ENCODE data around the gene OGFOD1.

- TF ChIP-seq, protein P1, sequence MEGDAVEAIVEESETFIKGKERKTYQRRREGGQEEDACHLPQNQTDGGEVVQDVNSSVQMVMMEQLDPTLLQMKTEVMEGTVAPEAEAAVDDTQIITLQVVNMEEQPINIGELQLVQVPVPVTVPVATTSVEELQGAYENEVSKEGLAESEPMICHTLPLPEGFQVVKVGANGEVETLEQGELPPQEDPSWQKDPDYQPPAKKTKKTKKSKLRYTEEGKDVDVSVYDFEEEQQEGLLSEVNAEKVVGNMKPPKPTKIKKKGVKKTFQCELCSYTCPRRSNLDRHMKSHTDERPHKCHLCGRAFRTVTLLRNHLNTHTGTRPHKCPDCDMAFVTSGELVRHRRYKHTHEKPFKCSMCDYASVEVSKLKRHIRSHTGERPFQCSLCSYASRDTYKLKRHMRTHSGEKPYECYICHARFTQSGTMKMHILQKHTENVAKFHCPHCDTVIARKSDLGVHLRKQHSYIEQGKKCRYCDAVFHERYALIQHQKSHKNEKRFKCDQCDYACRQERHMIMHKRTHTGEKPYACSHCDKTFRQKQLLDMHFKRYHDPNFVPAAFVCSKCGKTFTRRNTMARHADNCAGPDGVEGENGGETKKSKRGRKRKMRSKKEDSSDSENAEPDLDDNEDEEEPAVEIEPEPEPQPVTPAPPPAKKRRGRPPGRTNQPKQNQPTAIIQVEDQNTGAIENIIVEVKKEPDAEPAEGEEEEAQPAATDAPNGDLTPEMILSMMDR (IDR thresholded peaks at IDR 0.05; ENCODE audit: insufficient read depth, low read length, poor library complexity, severe bottlenecking) = no peak
- no peak for TF ChIP-seq EZH2phosphoT487 (conservative IDR thresholded peaks at IDR 0.05; ENCODE audit: low read length)
Observed at GRCh38 chr16:56421313-56421712, 30.0 kb upstream of the OGFOD1 start.

Data from SU-DHL-6 (cell line).